ENCODE data around the gene ZNRD2. TPM values are rescaled to one million over a fixed set of nuclear protein-coding genes. Genes with fewer than 3 reads are reported as not detected.
A peak's percentile ranks its signal among the peaks of the same experiment; 100 is the strongest.

ZNRD2 gene
- total RNA-seq, 1 experiment from 2014 or later: 40.7 TPM

DNA sequence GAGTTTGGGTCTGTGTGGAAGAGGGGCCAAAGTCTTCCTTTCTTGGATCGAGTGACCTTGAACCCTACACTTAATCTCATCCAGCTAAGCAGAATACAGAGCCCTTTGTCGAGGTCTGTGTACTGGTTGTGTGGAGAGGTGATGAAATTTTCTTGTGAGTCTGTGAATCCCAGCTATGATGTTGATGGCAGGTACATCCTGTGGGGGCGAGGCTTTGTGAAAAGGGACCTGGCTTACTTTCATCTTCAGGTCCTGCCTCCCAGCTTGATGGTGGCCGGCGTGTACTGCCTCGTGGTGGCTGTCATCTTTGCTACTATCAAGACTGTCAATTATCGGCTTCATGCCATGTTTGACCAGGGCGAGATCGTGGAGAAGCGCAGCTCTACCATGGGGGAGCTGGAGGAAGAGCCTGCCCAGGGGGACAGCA lies 46.3 kb downstream of the ZNRD2 start:
- CTCF ChIA-PET: no interaction called here
- Mint-ChIP-seq H3K27me3 (ENCODE audit: unreplicated experiment) (no peaks in the 10 kb centered on the region), H3K27ac (ENCODE audit: unreplicated experiment) (peak overlapping the region; percentile 85), H3K4me1 (ENCODE audit: low read depth, unreplicated experiment) (peaks cover 22% of the 10 kb centered on the region), H3K4me3 (ENCODE audit: low read depth, unreplicated experiment) (peak overlapping the region; percentile 93), H3K9me3 (ENCODE audit: low read depth, unreplicated experiment) (no peaks in the 10 kb centered on the region), H3K36me3 (ENCODE audit: insufficient read depth, unreplicated experiment) (peaks cover 80% of the 10 kb centered on the region)
- DNase-seq: no peak
- intact Hi-C loops (cut with micrococcal nuclease; ENCODE audit: unreplicated experiment): no loop called here
- TF ChIP-seq, protein P1, sequence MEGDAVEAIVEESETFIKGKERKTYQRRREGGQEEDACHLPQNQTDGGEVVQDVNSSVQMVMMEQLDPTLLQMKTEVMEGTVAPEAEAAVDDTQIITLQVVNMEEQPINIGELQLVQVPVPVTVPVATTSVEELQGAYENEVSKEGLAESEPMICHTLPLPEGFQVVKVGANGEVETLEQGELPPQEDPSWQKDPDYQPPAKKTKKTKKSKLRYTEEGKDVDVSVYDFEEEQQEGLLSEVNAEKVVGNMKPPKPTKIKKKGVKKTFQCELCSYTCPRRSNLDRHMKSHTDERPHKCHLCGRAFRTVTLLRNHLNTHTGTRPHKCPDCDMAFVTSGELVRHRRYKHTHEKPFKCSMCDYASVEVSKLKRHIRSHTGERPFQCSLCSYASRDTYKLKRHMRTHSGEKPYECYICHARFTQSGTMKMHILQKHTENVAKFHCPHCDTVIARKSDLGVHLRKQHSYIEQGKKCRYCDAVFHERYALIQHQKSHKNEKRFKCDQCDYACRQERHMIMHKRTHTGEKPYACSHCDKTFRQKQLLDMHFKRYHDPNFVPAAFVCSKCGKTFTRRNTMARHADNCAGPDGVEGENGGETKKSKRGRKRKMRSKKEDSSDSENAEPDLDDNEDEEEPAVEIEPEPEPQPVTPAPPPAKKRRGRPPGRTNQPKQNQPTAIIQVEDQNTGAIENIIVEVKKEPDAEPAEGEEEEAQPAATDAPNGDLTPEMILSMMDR (IDR thresholded peaks at IDR 0.05; ENCODE audit: unreplicated experiment): no peak
- BruUV-seq (replicated peaks): TSS peak; percentile 3

GRCh38 chr11:65617136-65617850 lies 47.0 kb downstream of the ZNRD2 start:
- intact Hi-C loops (cut with micrococcal nuclease; ENCODE audit: unreplicated experiment): no loop called here
- TF ChIP-seq, protein P1 (IDR thresholded peaks at IDR 0.05; ENCODE audit: unreplicated experiment): no peak
- Mint-ChIP-seq H3K9me3 (ENCODE audit: low read depth, unreplicated experiment) (no peaks in the 10 kb centered on the region), H3K27ac (ENCODE audit: unreplicated experiment) (peak overlapping the region; percentile 85), H3K36me3 (ENCODE audit: insufficient read depth, unreplicated experiment) (peaks cover 80% of the 10 kb centered on the region), H3K27me3 (ENCODE audit: unreplicated experiment) (no peaks in the 10 kb centered on the region), H3K4me3 (ENCODE audit: low read depth, unreplicated experiment) (peak overlapping the region; percentile 93), H3K4me1 (ENCODE audit: low read depth, unreplicated experiment) (peaks cover 14% of the 10 kb centered on the region)
- CTCF ChIA-PET: no interaction called here
- DNase-seq: no peak
- BruUV-seq (replicated peaks): no TSS peak

GRCh38 chr11:65617990-65618751 lies 47.9 kb downstream of the ZNRD2 start:
- peaks cover 9% of the 10 kb centered on the region for H3K4me1 Mint-ChIP-seq (ENCODE audit: low read depth, unreplicated experiment)
- no peak for DNase-seq
- peaks cover 80% of the 10 kb centered on the region for H3K36me3 Mint-ChIP-seq (ENCODE audit: insufficient read depth, unreplicated experiment)
- H3K4me3 Mint-ChIP-seq (ENCODE audit: low read depth, unreplicated experiment): no peak overlapping the region
- intact Hi-C loops (cut with micrococcal nuclease; ENCODE audit: unreplicated experiment): no loop called here
- H3K27me3 Mint-ChIP-seq (ENCODE audit: unreplicated experiment): no peaks in the 10 kb centered on the region
- TF ChIP-seq, protein P1 (IDR thresholded peaks at IDR 0.05; ENCODE audit: unreplicated experiment): no peak
- CTCF ChIA-PET: interaction anchor here (1.1 kb wide), 1 partner anchor 8 kb away, joined by 3 read pairs; no protein-coding TSS in a partner anchor
- BruUV-seq (replicated peaks): no TSS peak
- H3K9me3 Mint-ChIP-seq (ENCODE audit: low read depth, unreplicated experiment): no peaks in the 10 kb centered on the region
- no peak overlapping the region for H3K27ac Mint-ChIP-seq (ENCODE audit: unreplicated experiment)

GRCh38 chr11:65618763-65619162 lies 48.5 kb downstream of the ZNRD2 start:
- H3K4me1 Mint-ChIP-seq (ENCODE audit: low read depth, unreplicated experiment): peaks cover 9% of the 10 kb centered on the region
- no peak overlapping the region for H3K27ac Mint-ChIP-seq (ENCODE audit: unreplicated experiment)
- H3K27me3 Mint-ChIP-seq (ENCODE audit: unreplicated experiment): no peaks in the 10 kb centered on the region
- TF ChIP-seq, protein P1 (IDR thresholded peaks at IDR 0.05; ENCODE audit: unreplicated experiment): no peak
- peaks cover 74% of the 10 kb centered on the region for H3K36me3 Mint-ChIP-seq (ENCODE audit: insufficient read depth, unreplicated experiment)
- intact Hi-C loops (cut with micrococcal nuclease; ENCODE audit: unreplicated experiment): no loop called here
- CTCF ChIA-PET: interaction anchor here (1.1 kb wide), 1 partner anchor 9 kb away, joined by 3 read pairs; no protein-coding TSS in a partner anchor
- no peaks in the 10 kb centered on the region for H3K9me3 Mint-ChIP-seq (ENCODE audit: low read depth, unreplicated experiment)
- DNase-seq: no peak
- no peak overlapping the region for H3K4me3 Mint-ChIP-seq (ENCODE audit: low read depth, unreplicated experiment)
- no TSS peak for BruUV-seq (replicated peaks)
